GM12878 (cell line): ENCODE data around the gene PLGRKT. TPM values are rescaled to one million over a fixed set of nuclear protein-coding genes. Genes with fewer than 3 reads are reported as not detected.

Source experiments
- BCLAF1 ChIP-seq: fragments of 450-650 bp; IDR thresholded peaks from 2 replicates; pipeline ENCODE4 v1.6.1; 2017; ENCODE audit warnings: antibody characterized with exemption, mild to moderate bottlenecking, moderate library complexity
- CREM ChIP-seq: IDR thresholded peaks from 2 replicates; pipeline ENCODE4 v1.6.1; 2014; ENCODE audit warnings: antibody characterized with exemption, low read depth
- ELK1 ChIP-seq: IDR thresholded peaks from 2 replicates; pipeline ENCODE4 v1.6.1; 2012; ENCODE audit warnings: low read depth, low read length, improper control_type of control experiment
- FOS ChIP-seq: IDR thresholded peaks from 3 replicates; pipeline ENCODE4 v1.6.1; 2011; ENCODE audit warnings: borderline replicate concordance; ENCODE audit not compliant: insufficient read length; ENCODE audit errors: extremely low read depth
- LARP7 ChIP-seq: fragments of 450-650 bp; IDR thresholded peaks from 2 replicates; pipeline ENCODE4 v1.6.1; 2017; ENCODE audit warnings: mild to moderate bottlenecking
- MTA2 ChIP-seq: fragments of 450-650 bp; IDR thresholded peaks from 2 replicates; pipeline ENCODE4 v1.6.1; 2016; ENCODE audit warnings: low read depth, mild to moderate bottlenecking, moderate library complexity
- RELA ChIP-seq: fragments of 450-650 bp; IDR thresholded peaks from 2 replicates; pipeline ENCODE4 v1.8.0; 2014; ENCODE audit warnings: borderline replicate concordance; ENCODE audit not compliant: partially characterized antibody
- ZBTB40 ChIP-seq: fragments of 450-650 bp; IDR thresholded peaks from 2 replicates; pipeline ENCODE4 v1.6.1; 2016; ENCODE audit warnings: mild to moderate bottlenecking, moderate library complexity, borderline replicate concordance
- polyA plus RNA-seq, 11 experiments: library from polyadenylated mRNA; depleted of rRNA in 4 of 11; unstranded in 6 of 11; stranded (reverse) in 5 of 11; fragments of >200 nt; fragmentation: Nextera tagmentation in 4 of 11; fragmentation: Illumina TruSeq in 1 of 11; extraction: Ambion mirVana in 4 of 11; extraction: Trizol in 1 of 11; gene quantifications; 1 replicate in 1 of 11; 2 replicates in 10 of 11; pipeline versions ENCODE4 v1.2.1 to v1.2.3, GENCODE V29; 2011 to 2016; ENCODE audit warnings: inconsistent platforms in 2 of 11, missing spikeins in 2 of 11, low read depth in 1 of 11
- total RNA-seq, 4 experiments: library from RNA; depleted of rRNA in 3 of 4; stranded (reverse); fragments of >200 nt in 3 of 4; fragmentation: Illumina TruSeq in 1 of 4; extraction: Trizol in 1 of 4; gene quantifications; 2 replicates each; pipeline versions ENCODE4 v1.2.1 to v1.2.3, GENCODE V29; 2013 to 2021
- TF ChIP-seq, protein P1 (sequence below): fragments of 450-650 bp; IDR thresholded peaks from 2 replicates; pipeline ENCODE4 v1.6.1; 2016; ENCODE audit warnings: mild to moderate bottlenecking
- TF ChIP-seq, protein P2 (sequence below): fragments of 450-650 bp; IDR thresholded peaks from 2 replicates; pipeline ENCODE4 v1.6.1; 2017; ENCODE audit warnings: mild to moderate bottlenecking, low read depth, inconsistent platforms; ENCODE audit not compliant: poor library complexity, severe bottlenecking
- TF ChIP-seq, protein P3 (sequence below): fragments of 150-350 bp; IDR thresholded peaks from 2 replicates; pipeline ENCODE4 v1.6.1; 2014; ENCODE audit warnings: mild to moderate bottlenecking, low read depth, low read length

Gene PLGRKT
- total and polyA plus RNA-seq, 10 of the 15 experiments (the other 5 are each of a cell fraction or from before 2014, with no cell fraction given), result 25.2 to 72.3 (median 38.4) TPM

GRCh38 chr9:5449521-5450358 lies 12.0 kb upstream of the PLGRKT start (continued):
- no peak for TF ChIP-seq FOS
- TF ChIP-seq BCLAF1, result no peak
- TF ChIP-seq ZBTB40, result peak; percentile 38; the same call in 1 of the 2 replicates
- 0 out of 2 replicates have a peak, but pooled peaks have one; percentile 11 for TF ChIP-seq CREM
- TF ChIP-seq, protein P1, sequence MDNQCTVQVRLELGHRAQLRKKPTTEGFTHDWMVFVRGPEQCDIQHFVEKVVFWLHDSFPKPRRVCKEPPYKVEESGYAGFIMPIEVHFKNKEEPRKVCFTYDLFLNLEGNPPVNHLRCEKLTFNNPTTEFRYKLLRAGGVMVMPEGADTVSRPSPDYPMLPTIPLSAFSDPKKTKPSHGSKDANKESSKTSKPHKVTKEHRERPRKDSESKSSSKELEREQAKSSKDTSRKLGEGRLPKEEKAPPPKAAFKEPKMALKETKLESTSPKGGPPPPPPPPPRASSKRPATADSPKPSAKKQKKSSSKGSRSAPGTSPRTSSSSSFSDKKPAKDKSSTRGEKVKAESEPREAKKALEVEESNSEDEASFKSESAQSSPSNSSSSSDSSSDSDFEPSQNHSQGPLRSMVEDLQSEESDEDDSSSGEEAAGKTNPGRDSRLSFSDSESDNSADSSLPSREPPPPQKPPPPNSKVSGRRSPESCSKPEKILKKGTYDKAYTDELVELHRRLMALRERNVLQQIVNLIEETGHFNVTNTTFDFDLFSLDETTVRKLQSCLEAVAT, result peak; percentile 68; the same call in 1 of the 2 replicates
- no peak for TF ChIP-seq LARP7
- TF ChIP-seq, protein P2, sequence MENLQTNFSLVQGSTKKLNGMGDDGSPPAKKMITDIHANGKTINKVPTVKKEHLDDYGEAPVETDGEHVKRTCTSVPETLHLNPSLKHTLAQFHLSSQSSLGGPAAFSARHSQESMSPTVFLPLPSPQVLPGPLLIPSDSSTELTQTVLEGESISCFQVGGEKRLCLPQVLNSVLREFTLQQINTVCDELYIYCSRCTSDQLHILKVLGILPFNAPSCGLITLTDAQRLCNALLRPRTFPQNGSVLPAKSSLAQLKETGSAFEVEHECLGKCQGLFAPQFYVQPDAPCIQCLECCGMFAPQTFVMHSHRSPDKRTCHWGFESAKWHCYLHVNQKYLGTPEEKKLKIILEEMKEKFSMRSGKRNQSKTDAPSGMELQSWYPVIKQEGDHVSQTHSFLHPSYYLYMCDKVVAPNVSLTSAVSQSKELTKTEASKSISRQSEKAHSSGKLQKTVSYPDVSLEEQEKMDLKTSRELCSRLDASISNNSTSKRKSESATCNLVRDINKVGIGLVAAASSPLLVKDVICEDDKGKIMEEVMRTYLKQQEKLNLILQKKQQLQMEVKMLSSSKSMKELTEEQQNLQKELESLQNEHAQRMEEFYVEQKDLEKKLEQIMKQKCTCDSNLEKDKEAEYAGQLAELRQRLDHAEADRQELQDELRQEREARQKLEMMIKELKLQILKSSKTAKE, result peak; percentile 13
- no peak for TF ChIP-seq ELK1
- TF ChIP-seq RELA, result no peak
- TF ChIP-seq, protein P3, sequence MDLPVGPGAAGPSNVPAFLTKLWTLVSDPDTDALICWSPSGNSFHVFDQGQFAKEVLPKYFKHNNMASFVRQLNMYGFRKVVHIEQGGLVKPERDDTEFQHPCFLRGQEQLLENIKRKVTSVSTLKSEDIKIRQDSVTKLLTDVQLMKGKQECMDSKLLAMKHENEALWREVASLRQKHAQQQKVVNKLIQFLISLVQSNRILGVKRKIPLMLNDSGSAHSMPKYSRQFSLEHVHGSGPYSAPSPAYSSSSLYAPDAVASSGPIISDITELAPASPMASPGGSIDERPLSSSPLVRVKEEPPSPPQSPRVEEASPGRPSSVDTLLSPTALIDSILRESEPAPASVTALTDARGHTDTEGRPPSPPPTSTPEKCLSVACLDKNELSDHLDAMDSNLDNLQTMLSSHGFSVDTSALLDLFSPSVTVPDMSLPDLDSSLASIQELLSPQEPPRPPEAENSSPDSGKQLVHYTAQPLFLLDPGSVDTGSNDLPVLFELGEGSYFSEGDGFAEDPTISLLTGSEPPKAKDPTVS, result no peak
- TF ChIP-seq MTA2, result no peak
